Osteoblast (primary cell): ENCODE data around the gene HDAC7. TPM values are rescaled to one million over a fixed set of nuclear protein-coding genes. Genes with fewer than 3 reads are reported as not detected.

Experiments
- DNase-seq: peaks from one replicate; pipeline ENCODE4 v3.0.0; 2011; ENCODE audit warnings: low spot score, mixed read lengths; ENCODE audit not compliant: insufficient read length; ENCODE audit errors: missing footprints
- H2AFZ ChIP-seq: 2 replicates; pipeline ENCODE4 v1.6.0; 2011; ENCODE audit warnings: mild to moderate bottlenecking, low read length
- H3K27ac ChIP-seq: 2 replicates; pipeline ENCODE4 v1.5.1; 2011; ENCODE audit warnings: mild to moderate bottlenecking, low read depth, low read length, moderate library complexity
- H3K27me3 ChIP-seq: 2 replicates; pipeline ENCODE4 v1.6.0; 2012; ENCODE audit warnings: mild to moderate bottlenecking, control low read depth, inconsistent platforms, low read length, moderate library complexity; ENCODE audit not compliant: insufficient read depth
- H3K36me3 ChIP-seq: 2 replicates; pipeline ENCODE4 v1.5.1; 2011; ENCODE audit warnings: mild to moderate bottlenecking, low read length, control low read depth, moderate library complexity; ENCODE audit not compliant: insufficient read depth
- H3K4me1 ChIP-seq: 2 replicates; pipeline ENCODE4 v1.5.1; 2011; ENCODE audit warnings: mild to moderate bottlenecking, low read length, control low read depth, moderate library complexity; ENCODE audit not compliant: insufficient read depth
- H3K4me2 ChIP-seq: 2 replicates; pipeline ENCODE4 v1.6.0; 2011; ENCODE audit warnings: mild to moderate bottlenecking, low read length; ENCODE audit not compliant: insufficient read depth
- H3K4me3 ChIP-seq: fragments of 200-600 bp; sonication (generic); 3 replicates; pipeline ENCODE4 v1.5.1; 2012; ENCODE audit warnings: mild to moderate bottlenecking, low read length, inconsistent platforms; ENCODE audit not compliant: insufficient read depth
- H3K79me2 ChIP-seq: 2 replicates; pipeline ENCODE4 v1.6.0; 2012; ENCODE audit warnings: mild to moderate bottlenecking, low read length, control low read depth, inconsistent platforms; ENCODE audit not compliant: insufficient read depth
- H3K9me3 ChIP-seq: 2 replicates; pipeline ENCODE4 v1.5.1; 2011; ENCODE audit warnings: low read depth, low read length, control low read depth
- H4K20me1 ChIP-seq: 2 replicates; pipeline ENCODE4 v1.6.0; 2012; ENCODE audit warnings: mild to moderate bottlenecking, low read length, control low read depth; ENCODE audit not compliant: insufficient read depth
- CTCF ChIP-seq: IDR thresholded peaks from 2 replicates; pipeline ENCODE4 v1.5.1; 2011; ENCODE audit warnings: mild to moderate bottlenecking, low read depth, low read length, moderate library complexity; ENCODE audit errors: extremely low read depth
- total RNA-seq: library from RNA; depleted of rRNA; stranded (reverse); fragments of >200 nt; gene quantifications from 2 replicates; pipeline ENCODE4 v1.2.3, GENCODE V29; 2012

HDAC7 gene
- total RNA-seq, 1 donor: 41.3 TPM

- TF ChIP-seq CTCF: no peak
Observed at GRCh38 chr12:47779943-47780504, 39.7 kb downstream of the HDAC7 start.

GRCh38 chr12:47779301-47779942 is 40.3 kb downstream of the HDAC7 start:
- H2AFZ ChIP-seq: no peak overlapping the region
- no peaks in the 10 kb centered on the region for H3K27me3 ChIP-seq
- H3K9me3 ChIP-seq: no peaks in the 10 kb centered on the region
- no peak overlapping the region for H3K4me3 ChIP-seq
- H3K36me3 ChIP-seq: peaks cover 25% of the 10 kb centered on the region
- no peak overlapping the region for H3K4me2 ChIP-seq
- H3K27ac ChIP-seq: no peak overlapping the region
- TF ChIP-seq CTCF: peak; percentile 97
- H3K79me2 ChIP-seq: peaks cover 10% of the 10 kb centered on the region
- peaks cover 39% of the 10 kb centered on the region for H3K4me1 ChIP-seq
- H4K20me1 ChIP-seq: no peaks in the 10 kb centered on the region
- DNase-seq: peak; percentile 96

More at GRCh38 chr12:47779943-47780504, 39.7 kb downstream of the HDAC7 start:
- Histone ChIP-seq H3K36me3 (peaks cover 31% of the 10 kb centered on the region), H4K20me1 (peaks cover 2% of the 10 kb centered on the region), H3K79me2 (peaks cover 5% of the 10 kb centered on the region), H3K4me2 (no peak overlapping the region), H3K9me3 (no peaks in the 10 kb centered on the region), H3K4me1 (peaks cover 35% of the 10 kb centered on the region), H2AFZ (no peak overlapping the region), H3K27me3 (no peaks in the 10 kb centered on the region), H3K4me3 (no peak overlapping the region), H3K27ac (no peak overlapping the region)
- peak; percentile 81 for DNase-seq

- H3K9me3 ChIP-seq: no peaks in the 10 kb centered on the region
- no peak overlapping the region for H3K4me2 ChIP-seq
- no peak for TF ChIP-seq CTCF
- no peak overlapping the region for H3K4me3 ChIP-seq
- peaks cover 19% of the 10 kb centered on the region for H3K36me3 ChIP-seq
- no peak overlapping the region for H2AFZ ChIP-seq
- H3K27me3 ChIP-seq: no peaks in the 10 kb centered on the region
- no peaks in the 10 kb centered on the region for H4K20me1 ChIP-seq
- peaks cover 41% of the 10 kb centered on the region for H3K4me1 ChIP-seq
- peaks cover 11% of the 10 kb centered on the region for H3K79me2 ChIP-seq
- no peak overlapping the region for H3K27ac ChIP-seq
- no peak for DNase-seq
Observed at GRCh38 chr12:47778881-47779280, 40.8 kb downstream of the HDAC7 start.

GRCh38 chr12:47777741-47778558 is 41.8 kb downstream of the HDAC7 start:
- Histone ChIP-seq H3K4me1 (peaks cover 44% of the 10 kb centered on the region), H3K36me3 (peaks cover 10% of the 10 kb centered on the region), H3K4me3 (no peak overlapping the region), H3K27me3 (no peaks in the 10 kb centered on the region), H3K9me3 (no peaks in the 10 kb centered on the region), H2AFZ (no peak overlapping the region), H3K27ac (no peak overlapping the region), H3K4me2 (no peak overlapping the region), H4K20me1 (no peaks in the 10 kb centered on the region), H3K79me2 (peaks cover 14% of the 10 kb centered on the region)
- peak; percentile 87 for DNase-seq
- TF ChIP-seq CTCF: no peak
